Activated CD8-positive, alpha-beta T cell treated with anti-CD3 and anti-CD28 coated beads for 36 hours (primary cell): ENCODE results near the gene IFI44L. TPM values are rescaled to one million over a fixed set of nuclear protein-coding genes. Genes with fewer than 3 reads are reported as not detected.

ENCODE experiments used
- ATAC-seq: fragments of 200-7000 bp; cut with Tn5 transposase; one replicate; pipeline ENCODE4 v1.10.0; 2021; ENCODE audit warnings: mild to moderate bottlenecking, moderate library complexity
- CTCF ChIA-PET: fragments of 350-600 bp; sonication (Branson Sonifier 250); formaldehyde crosslinking; loops from one replicate; lab custom pipeline; 2021; ENCODE audit warnings: antibody characterized with exemption; lab: Charles Lee
- POLR2A ChIA-PET: fragments of 350-600 bp; sonication (Branson Sonifier 250); formaldehyde crosslinking; loops from one replicate; lab custom pipeline; 2021; ENCODE audit warnings: antibody characterized with exemption; lab: Charles Lee
- DNase-seq: peaks from one replicate; pipeline ENCODE4 v3.0.0-alpha.2; 2020
- H3K27ac Mint-ChIP-seq: one replicate; pipeline ENCODE4 v1.8.0; 2021; ENCODE audit warnings: mild to moderate bottlenecking, mixed read lengths
- H3K27me3 Mint-ChIP-seq: one replicate; pipeline ENCODE4 v1.8.0; 2021; ENCODE audit warnings: mixed read lengths
- H3K36me3 Mint-ChIP-seq: one replicate; pipeline ENCODE4 v1.8.0; 2021; ENCODE audit warnings: low read depth, mixed read lengths
- H3K4me1 Mint-ChIP-seq: one replicate; pipeline ENCODE4 v1.8.0; 2021; ENCODE audit warnings: low read depth, mixed read lengths
- H3K4me3 Mint-ChIP-seq: one replicate; pipeline ENCODE4 v1.8.0; 2021; ENCODE audit warnings: mild to moderate bottlenecking, moderate library complexity, mixed read lengths
- H3K9me3 Mint-ChIP-seq: one replicate; pipeline ENCODE4 v1.8.0; 2021; ENCODE audit warnings: mixed read lengths
- CTCF ChIP-seq: fragments of 200-600 bp; IDR thresholded peaks from one replicate; pipeline ENCODE4 v1.8.0; 2022; ENCODE audit warnings: antibody characterized with exemption, mild to moderate bottlenecking
- intact Hi-C: fragments of 100-400 bp; cut with micrococcal nuclease; formaldehyde crosslinking; loops from one replicate; pipeline ENCODE4 v1.10.0; 2022
- total RNA-seq, 2 experiments: library from RNA; stranded (reverse); gene quantifications; one replicate each; pipeline ENCODE4 v1.2.3, GENCODE V29; 2021

The IFI44L gene
- total RNA-seq, 2 experiments from 2014 or later, result 22.4 to 22.5 TPM

- Mint-ChIP-seq H3K4me3 (no peak overlapping the region), H3K27me3 (no peaks in the 10 kb centered on the region), H3K9me3 (peaks cover 25% of the 10 kb centered on the region), H3K27ac (peak overlapping the region; percentile 35), H3K4me1 (peaks cover 42% of the 10 kb centered on the region), H3K36me3 (peaks cover 46% of the 10 kb centered on the region)
- no peak for ATAC-seq
- no peak for TF ChIP-seq CTCF
- POLR2A ChIA-PET, result interaction anchor here (1.7 kb wide), 1 partner anchor 12 kb away, joined by 3 read pairs; no protein-coding TSS in a partner anchor
- CTCF ChIA-PET, result interaction anchor here (2.4 kb wide), 1 partner anchor 28 kb away, joined by 8 read pairs; no protein-coding TSS in a partner anchor
- no peak for DNase-seq
- intact Hi-C loops, result no loop called here
Measured at GRCh38 chr1:78645723-78646122, 25.5 kb downstream of the IFI44L start.

- DNase-seq, result no peak
- peaks cover 37% of the 10 kb centered on the region for H3K36me3 Mint-ChIP-seq
- peaks cover 49% of the 10 kb centered on the region for H3K4me1 Mint-ChIP-seq
- no peaks in the 10 kb centered on the region for H3K27me3 Mint-ChIP-seq
- peaks cover 25% of the 10 kb centered on the region for H3K9me3 Mint-ChIP-seq
- TF ChIP-seq CTCF, result no peak
- ChIA-PET CTCF (interaction anchor here (1.1 to 2.4 kb wide), 2 partner anchors 9 to 30 kb away, joined by 4 to 8 read pairs; no protein-coding TSS in a partner anchor), POLR2A (interaction anchor here (1.0 to 1.7 kb wide), 2 partner anchors 13 to 29 kb away, joined by 3 read pairs; no protein-coding TSS in a partner anchor)
- intact Hi-C loops, result no loop called here
- H3K4me3 Mint-ChIP-seq, result no peak overlapping the region
- H3K27ac Mint-ChIP-seq, result no peak overlapping the region
- no peak for ATAC-seq
Measured at GRCh38 chr1:78647238-78647637, 27.0 kb downstream of the IFI44L start.

GRCh38 chr1:78649628-78650027 lies 29.4 kb downstream of the IFI44L start, which contains the start of gene IFI44:
Gene IFI44, plus strand, starts transcription at chr1:78649831. Its CDS starts 365 bp downstream, at chr1:78650196.
- peaks cover 55% of the 10 kb centered on the region for H3K4me1 Mint-ChIP-seq
- ATAC-seq (peak; percentile 87), DNase-seq (peak; percentile 89)
- H3K9me3 Mint-ChIP-seq, result peaks cover 20% of the 10 kb centered on the region
- H3K36me3 Mint-ChIP-seq, result peaks cover 25% of the 10 kb centered on the region
- CTCF ChIA-PET, result interaction anchor here (1.1 to 1.4 kb wide), 4 partner anchors 25 to 32 kb away, joined by 5 to 8 read pairs (median 6); partner anchors contain the start of gene IFI44L
- H3K4me3 Mint-ChIP-seq, result peak within 1 kb of the TSS; percentile 86
- intact Hi-C loops, result loop anchor here (2.0 kb wide), 1 partner anchor 31 kb away; no protein-coding TSS in a partner anchor
- POLR2A ChIA-PET, result interaction anchor here (0.5 to 1.0 kb wide), 3 partner anchors 14 to 30 kb away, joined by 3 read pairs; partner anchors contain the start of gene IFI44L
- no peaks in the 10 kb centered on the region for H3K27me3 Mint-ChIP-seq
- no peak for TF ChIP-seq CTCF
- H3K27ac Mint-ChIP-seq, result peak within 1 kb of the TSS; percentile 86

- Mint-ChIP-seq H3K4me1 (peaks cover 49% of the 10 kb centered on the region), H3K9me3 (peaks cover 20% of the 10 kb centered on the region), H3K36me3 (peaks cover 28% of the 10 kb centered on the region), H3K27ac (peak overlapping the region; percentile 86), H3K4me3 (peak overlapping the region; percentile 86), H3K27me3 (no peaks in the 10 kb centered on the region)
- ATAC-seq, result peak; percentile 34
- no peak for TF ChIP-seq CTCF
- POLR2A ChIA-PET, result interaction anchor here (0.5 to 1.0 kb wide), 3 partner anchors 14 to 30 kb away, joined by 3 read pairs; partner anchors contain the start of gene IFI44L
- CTCF ChIA-PET, result interaction anchor here (1.1 to 1.4 kb wide), 4 partner anchors 24 to 33 kb away, joined by 5 to 8 read pairs (median 6); partner anchors contain the start of gene IFI44L
- no peak for DNase-seq
- intact Hi-C loops, result no loop called here
Measured at GRCh38 chr1:78650114-78650660, 29.9 kb downstream of the IFI44L start.

GRCh38 chr1:78651241-78651640 lies 31.0 kb downstream of the IFI44L start:
- ATAC-seq (peak; percentile 40), DNase-seq (peak; percentile 23)
- intact Hi-C loops, result no loop called here
- no peak for TF ChIP-seq CTCF
- Mint-ChIP-seq H3K36me3 (peaks cover 27% of the 10 kb centered on the region), H3K4me1 (peaks cover 41% of the 10 kb centered on the region), H3K27me3 (no peaks in the 10 kb centered on the region), H3K4me3 (peak overlapping the region; percentile 86), H3K9me3 (peaks cover 17% of the 10 kb centered on the region), H3K27ac (peak overlapping the region; percentile 86)
- POLR2A ChIA-PET, result no interaction called here
- CTCF ChIA-PET, result interaction anchor here (0.7 to 1.0 kb wide), 3 partner anchors 25 to 48 kb away, joined by 3 to 6 read pairs (median 3); no protein-coding TSS in a partner anchor
